Effector CD4-positive, alpha-beta T cell (primary cell): ENCODE results near the gene ACTR10.
"Not testable (repeated sequence)": the region's sequence is repeated elsewhere in the genome, so short reads cannot be mapped to it uniquely, and the experiment has no call there.

ENCODE experiments used
- DNase-seq: peaks from one replicate; pipeline ENCODE4 v3.0.0-alpha.2; 2020

ACTR10 gene

GRCh38 chr14:58227096-58227819 is 27.3 kb downstream of the ACTR10 start:
- DNase-seq, result no peak

DNA sequence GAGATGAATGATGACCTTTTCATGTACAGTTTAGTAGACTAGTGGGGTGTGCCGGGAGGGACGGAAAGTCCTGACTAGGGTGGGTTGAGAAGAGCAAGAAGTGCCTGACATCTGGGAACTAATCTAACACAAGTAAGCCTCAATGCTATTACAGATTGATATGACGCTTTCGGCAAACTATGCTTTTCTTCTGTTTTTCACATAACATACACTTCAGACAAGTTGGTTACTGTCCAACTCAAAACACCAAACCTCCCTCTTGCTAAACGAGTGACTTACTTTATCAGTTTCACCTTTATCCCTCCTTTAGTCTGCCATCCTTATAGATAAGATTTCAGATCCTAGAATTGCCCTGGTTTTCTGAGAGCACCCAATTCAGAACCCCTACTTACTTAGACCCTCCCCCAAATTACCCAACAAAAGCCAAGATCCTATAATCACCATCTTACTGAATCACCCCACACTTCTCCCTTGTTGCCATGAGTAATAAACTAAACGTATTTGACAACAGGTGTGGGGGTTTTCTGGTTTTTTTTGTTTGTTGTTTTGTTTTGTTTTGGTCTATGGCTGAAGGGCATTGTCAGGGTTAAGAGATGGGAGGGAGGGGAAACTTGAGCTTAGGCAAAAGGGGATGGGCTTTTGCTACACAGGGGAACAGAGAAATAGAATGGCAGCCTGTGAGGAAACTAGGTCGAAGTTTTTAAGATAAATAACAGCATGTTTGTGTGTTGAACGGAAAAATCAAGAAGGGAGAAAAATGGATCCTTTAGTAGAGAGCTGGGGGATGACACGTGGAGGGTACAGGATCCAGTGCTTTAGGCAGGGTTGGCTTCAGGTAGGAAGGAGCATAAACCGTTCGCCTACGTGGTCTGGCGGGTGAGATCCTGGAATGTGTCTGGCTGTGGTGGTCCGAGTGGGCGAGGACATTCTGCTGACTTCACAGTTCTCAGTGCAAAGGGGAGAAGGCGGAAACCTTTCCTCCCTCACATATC is 38.6 kb downstream of the ACTR10 start:
- no peak for DNase-seq

GRCh38 chr14:58239244-58240195 is 39.6 kb downstream of the ACTR10 start:
- DNase-seq, result peak; percentile 73

GRCh38 chr14:58243790-58244555 is 44.0 kb downstream of the ACTR10 start:
- DNase-seq, result no peak

- peak; percentile 97 for DNase-seq
Observed at GRCh38 chr14:58244556-58245387, 44.8 kb downstream of the ACTR10 start, which contains the start of gene PSMA3. TSS of gene PSMA3 (plus strand) at chr14:58244843. CDS start at chr14:58244921, 78 bp downstream.

DNA sequence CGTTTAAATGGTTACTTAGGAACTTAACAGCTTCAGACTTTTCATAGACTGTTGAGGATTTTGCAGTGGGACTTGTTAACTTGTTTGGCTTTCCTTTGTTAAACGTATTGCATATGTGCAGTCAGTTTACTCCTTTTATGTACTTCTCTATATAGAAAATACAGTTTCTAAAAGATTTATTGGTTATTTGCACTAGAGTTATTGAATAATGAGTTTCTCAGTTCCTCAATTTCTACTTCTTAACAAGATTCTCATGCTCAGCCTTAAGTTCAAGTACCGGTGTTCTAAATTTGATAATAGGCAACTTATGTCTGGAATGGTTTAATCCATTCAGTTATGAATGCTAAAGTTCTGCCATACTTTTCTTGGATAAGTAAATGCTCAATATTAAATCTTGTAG is 45.6 kb downstream of the ACTR10 start:
- DNase-seq, result no peak

DNA sequence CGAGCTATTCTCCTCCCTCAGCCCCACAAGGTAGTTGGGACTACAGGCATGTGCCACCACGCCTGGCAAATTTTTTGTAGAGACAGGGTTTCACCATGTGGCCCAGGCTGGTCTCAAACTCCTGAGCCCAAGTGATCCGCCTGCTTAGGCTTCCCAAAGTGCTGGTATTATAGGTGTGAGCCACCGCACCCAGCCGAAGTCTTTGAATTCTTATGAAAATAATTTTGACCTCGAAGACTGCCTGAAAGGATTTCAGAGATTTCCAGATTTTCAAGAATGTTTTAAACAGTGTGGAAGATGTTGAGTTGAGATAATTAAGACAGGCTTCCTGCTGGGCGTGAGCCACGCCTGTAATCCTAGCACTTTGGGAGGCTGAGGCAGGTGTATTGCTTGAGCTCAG is 49.7 kb downstream of the ACTR10 start:
- DNase-seq, result no peak

DNA sequence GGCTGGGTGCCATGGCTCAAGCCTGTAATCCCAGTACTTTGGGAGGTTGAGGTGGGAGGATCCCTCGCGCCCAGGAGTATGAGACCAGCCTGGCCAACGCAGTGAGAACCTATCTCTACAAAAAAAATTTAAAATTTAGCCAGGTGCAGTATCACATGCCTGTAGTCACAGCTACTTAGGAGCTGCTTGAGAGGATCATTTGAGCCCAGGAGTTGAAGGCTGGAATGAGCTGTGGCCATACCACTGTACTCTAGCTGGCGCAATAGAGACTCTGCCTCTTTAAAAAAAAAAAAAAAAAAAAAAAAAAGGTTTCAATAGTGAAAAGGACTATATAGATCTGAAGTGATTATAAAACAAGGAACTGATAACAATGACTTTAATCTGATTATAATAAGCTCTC is 58.2 kb downstream of the ACTR10 start:
- DNase-seq, result no peak

- DNase-seq, result not testable (repeated sequence)
Observed at GRCh38 chr14:58262005-58262404, 62.1 kb downstream of the ACTR10 start.

DNA sequence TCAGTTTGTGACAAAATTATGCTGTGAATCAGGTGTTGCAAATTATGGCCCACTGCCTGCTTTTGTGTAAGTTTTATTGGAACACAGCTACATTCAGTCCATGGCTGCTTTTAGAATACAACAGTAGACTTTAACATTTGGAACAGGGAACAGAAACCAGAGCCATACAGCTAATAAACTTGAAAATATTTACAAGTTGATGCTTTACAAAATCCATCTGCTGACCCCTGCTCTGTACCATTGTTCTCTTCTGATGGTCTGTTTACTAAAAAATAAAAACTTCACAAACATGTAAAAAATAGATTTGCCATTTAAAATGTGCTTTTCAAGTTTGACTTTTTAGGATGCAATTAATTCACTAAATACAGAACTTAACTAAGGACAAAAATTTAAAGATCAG is 65.5 kb downstream of the ACTR10 start:
- no peak for DNase-seq

DNA sequence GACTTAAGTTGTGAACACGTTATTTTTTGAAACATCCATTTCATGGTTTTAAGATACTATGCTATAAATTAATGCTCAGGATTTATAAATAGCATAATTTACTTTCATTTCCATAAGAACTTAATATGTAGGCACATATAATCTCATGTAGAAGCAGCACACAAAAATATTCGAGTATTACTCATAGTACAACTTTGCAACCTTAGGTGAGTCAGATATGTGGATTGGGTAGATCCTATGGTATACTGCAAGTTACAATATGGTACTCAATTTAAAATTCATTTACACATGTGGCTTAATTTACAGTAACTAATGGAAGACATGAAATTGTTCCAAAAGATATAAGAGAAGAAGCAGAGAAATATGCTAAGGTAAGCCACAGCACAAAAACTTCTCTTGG is 70.7 kb downstream of the ACTR10 start:
- no peak for DNase-seq

GRCh38 chr14:58272588-58273372 is 72.8 kb downstream of the ACTR10 start:
- no peak for DNase-seq

- no peak for DNase-seq
Observed at GRCh38 chr14:58274881-58275280, 74.9 kb downstream of the ACTR10 start.

DNA sequence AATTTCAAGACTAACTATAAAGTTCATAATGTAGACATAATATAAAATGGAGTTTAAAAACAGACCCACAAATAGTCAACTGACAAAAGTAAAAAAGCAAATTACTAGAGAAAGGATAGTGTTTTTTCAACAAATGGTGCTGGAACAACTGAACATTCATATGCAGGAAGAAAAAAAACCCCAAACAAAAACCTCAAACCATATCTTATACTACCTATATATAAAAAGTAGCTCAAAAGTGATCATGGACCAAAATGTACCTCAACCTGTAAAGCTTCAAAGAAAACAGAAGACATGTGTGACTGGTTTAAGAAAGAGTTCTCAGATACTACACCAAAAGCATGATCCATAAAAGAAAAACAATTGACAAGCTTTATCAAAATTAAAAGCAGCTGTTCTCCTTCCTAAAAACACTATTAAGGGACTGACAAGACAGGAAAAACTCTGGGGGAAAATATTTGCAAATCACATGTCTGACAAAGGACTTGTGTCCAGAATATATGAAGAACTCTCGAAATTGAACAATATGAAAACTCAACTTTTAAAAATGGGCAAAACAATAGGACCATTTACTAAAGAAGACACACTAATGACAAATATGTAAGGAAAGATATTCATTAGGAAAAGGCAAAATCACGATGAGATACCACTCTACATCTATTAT is 75.7 kb downstream of the ACTR10 start:
- DNase-seq, result no peak

DNA sequence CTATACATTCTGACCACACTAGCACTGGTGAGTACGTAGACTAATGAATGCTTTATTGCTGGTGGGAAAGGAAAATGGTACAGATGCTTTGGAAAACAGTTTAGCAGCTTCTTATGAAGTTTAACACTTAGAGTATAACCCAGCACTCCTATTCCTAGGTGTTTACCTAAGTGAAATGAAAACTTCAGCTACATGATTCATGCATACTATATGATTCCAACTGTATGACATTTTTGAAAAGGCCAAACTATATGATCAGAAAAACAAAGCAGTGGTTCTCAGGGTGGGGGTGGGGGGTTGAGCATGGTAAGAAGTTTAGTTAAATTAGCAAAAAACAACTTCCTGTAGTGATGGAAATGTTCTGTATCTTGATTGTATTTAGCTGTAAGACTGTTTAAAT is 76.3 kb downstream of the ACTR10 start:
- no peak for DNase-seq

DNA sequence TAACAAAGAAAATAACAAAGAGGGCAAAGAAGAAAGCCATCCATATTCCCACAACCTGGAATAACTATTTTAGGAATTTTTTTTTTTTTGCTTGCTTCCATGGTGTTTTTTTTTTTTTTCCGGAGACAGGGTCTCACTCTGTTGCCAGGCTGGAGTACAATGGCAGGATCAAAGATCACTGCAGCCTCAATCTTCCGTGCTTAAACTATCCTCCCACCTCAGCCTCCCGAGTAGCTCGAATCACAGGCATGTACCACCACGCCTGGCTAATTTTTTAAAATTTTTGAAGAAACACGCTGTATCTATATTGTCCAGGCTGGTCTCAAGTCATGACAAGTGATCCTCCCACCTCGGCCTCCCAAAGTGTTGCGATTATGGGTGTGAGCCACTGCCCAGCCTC is 78.2 kb downstream of the ACTR10 start:
- DNase-seq, result no peak

GRCh38 chr14:58280954-58281787 is 81.2 kb downstream of the ACTR10 start:
- peak; percentile 3 for DNase-seq

DNA sequence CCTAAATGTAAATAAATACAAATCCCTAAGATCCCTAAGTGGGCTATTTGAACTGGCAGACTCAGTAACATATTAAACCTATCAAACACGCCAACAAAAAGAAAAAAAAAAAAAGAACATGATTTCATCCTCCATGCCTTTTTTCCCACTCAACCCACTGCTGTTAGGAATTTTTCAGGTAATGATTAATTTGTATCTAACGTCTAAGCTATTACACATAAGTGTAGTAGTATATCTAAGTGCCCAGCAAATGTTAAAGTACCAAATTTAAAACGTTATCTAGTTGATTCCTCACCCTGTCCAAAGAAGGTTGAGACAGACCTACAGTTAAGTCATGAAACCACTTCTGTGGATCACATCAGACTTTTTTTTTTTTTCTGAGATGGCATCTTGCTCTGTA is 82.0 kb downstream of the ACTR10 start:
- no peak for DNase-seq
